ENCODE measurements around the gene PHF13. TPM values are rescaled to one million over a fixed set of nuclear protein-coding genes. Genes with fewer than 3 reads are reported as not detected.

PHF13 gene
- polyA plus RNA-seq (2014; cell fraction: cytosol; rRNA removed) = 15.1 and 16.2 TPM in 2 replicates
- polyA plus RNA-seq (2014; cell fraction: nucleus; rRNA removed) = 9.7 and 12.2 TPM in 2 replicates

DNA sequence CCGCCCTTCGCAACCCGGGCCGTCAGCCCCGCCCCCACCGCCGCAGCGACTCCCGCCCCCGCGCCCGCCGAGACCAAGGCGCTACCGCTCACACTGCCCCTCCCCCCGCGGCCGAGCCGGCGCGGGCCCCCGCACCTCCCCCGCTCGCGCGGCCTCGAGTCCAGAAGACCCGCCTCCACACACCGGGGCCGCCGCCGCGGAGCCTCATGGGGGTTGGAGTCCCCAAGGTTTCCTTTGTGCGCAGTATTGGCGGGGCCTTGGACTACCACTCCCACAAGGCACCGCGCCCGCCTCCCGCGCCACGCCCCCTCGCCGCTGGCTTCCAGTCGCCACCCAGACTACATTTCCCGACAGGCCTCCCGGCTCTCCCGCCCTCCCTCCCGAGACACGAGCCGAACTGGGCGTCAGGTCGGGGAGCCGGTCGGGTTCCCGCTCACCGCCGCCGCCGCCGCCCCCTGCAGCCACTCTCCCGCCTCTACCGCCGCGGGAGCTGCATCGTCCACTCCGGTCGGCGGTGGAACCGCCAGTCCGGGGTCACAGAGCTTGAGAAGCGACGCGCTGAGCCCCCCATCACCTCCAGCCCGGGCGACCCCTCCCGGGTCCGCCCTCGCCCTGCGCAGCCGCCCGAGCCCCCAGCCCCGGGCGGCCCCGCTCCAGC, at the start of gene PHF13:
Gene PHF13 (plus strand): TSS at position 371 of the 658 bp plus-strand sequence. CDS start 336 bp downstream, outside the sequence.
- peak; percentile 97 for DNase-seq (ENCODE audit: low spot score)

DNA sequence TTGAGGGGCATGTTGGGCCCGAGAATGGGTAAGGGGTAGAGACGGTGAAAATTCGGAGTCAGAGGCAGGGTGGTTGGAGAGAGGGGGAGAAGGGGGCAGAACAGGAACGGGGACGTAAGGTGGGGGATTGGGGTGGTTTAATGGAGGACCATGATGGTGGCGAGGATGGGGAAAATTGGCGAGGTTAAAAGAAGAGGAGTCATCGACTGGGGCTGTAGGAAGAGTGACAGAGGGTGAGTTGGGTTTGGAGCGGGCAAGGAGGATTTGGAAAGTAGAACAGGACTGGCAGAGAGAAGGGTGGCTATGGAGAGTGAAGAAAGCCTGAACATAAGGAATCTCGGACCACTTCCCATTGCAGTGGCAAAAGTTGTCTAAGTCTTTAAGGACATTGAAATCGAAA, 44.5 kb upstream of the PHF13 start:
- no peak for DNase-seq (ENCODE audit: low spot score)

DNA sequence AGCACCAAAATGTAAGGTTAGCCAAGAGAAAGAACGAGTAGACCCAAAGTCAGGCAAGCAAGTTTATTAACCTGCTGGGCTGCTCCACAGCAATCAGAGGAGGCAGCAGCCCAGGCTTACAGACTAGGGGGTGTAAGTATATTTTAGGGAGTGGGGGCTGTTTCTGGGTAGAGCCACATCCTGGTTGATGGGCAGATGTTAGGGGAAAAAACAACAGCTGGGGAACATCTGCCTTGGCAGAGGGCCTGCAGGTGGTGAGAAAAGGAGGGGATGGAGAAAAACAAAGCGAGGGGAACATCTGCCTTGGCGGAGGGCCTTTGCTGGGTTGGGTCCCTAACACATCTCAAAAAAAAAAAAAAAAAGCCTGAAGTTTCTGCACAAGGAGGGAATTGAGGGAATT, 43.4 kb upstream of the PHF13 start:
- DNase-seq (ENCODE audit: low spot score) = no peak

DNA sequence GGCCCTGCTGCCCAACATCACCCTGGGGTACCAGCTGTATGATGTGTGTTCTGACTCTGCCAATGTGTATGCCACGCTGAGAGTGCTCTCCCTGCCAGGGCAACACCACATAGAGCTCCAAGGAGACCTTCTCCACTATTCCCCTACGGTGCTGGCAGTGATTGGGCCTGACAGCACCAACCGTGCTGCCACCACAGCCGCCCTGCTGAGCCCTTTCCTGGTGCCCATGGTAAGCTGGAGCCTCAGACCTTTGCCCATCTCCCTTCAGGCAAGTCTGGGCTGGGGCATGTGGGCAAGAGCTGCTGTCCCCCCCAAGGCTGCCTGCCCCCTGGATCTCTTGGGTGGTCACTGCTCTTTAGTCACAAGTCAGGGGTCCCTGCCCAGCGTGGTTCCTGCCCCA, 42.5 kb upstream of the PHF13 start:
- no peak for DNase-seq (ENCODE audit: low spot score)

DNA sequence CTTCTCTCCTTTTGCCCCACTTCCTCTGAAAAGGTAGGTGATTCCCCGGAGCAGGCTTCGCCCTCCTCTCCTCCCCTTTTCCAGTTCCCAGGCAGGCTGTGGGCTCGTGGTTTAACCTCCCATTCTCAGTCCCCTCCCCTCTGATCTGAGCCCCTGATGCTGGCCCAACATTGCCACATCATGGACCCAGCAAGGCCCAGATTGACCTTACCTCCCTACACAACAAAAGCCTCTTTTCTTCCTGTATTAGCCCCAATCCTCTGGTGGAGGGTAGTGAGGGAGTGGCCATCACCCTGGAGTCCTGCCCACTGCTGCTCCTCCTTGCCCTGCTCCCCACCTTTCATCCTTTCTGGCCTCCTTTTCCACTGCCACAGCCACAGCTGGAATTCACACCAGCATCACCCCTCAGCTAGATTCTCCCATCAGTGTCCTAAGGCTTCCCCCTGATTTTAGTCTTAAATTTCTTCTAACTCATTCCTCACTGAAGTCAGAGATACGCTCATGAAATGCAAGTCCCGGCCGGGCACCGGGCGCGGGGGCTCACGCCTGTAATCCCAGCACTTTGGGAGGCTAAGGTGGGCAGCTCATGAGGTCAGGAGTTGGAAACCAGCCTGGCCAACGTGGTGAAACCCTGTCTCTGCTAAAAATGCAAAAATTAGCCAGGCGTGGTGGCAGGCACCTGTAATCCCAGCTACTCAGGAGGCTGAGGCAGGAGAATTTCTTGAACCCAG, 40.7 kb upstream of the PHF13 start:
- DNase-seq (ENCODE audit: low spot score) = no peak

DNA sequence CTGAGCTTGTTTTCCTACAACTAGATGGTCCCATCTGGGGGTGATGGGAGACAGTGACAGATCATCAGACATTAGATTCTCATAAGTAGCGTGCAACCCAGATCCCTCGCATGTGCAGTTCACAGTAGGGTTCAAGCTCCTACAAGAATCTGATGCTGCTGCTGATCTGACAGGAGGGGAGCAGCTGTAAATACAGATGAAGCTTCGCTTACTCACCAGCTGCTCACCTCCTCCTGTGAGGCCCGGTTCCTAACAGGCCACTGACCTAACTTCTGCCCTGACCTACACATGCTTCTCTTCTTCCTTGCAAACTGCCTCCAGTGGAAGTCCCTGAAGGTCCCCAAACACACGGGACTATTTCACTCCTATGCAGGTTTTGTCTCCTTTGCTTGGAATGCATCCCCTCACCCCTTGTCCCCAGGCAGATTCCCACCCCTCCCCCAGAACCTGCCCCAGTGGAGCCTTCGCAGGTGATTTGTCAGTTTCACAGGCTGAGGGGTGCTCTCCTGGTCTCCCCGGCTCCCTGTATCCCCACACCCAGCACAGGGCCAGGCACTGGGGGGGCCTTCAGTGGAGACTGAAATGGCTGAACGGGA, 39.4 kb upstream of the PHF13 start:
- DNase-seq (ENCODE audit: low spot score) = no peak

DNA sequence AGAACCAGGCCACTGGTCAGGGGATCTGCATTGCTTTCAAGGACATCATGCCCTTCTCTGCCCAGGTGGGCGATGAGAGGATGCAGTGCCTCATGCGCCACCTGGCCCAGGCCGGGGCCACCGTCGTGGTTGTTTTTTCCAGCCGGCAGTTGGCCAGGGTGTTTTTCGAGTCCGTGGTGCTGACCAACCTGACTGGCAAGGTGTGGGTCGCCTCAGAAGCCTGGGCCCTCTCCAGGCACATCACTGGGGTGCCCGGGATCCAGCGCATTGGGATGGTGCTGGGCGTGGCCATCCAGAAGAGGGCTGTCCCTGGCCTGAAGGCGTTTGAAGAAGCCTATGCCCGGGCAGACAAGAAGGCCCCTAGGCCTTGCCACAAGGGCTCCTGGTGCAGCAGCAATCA, 38.7 kb upstream of the PHF13 start:
- no peak for DNase-seq (ENCODE audit: low spot score)

DNA sequence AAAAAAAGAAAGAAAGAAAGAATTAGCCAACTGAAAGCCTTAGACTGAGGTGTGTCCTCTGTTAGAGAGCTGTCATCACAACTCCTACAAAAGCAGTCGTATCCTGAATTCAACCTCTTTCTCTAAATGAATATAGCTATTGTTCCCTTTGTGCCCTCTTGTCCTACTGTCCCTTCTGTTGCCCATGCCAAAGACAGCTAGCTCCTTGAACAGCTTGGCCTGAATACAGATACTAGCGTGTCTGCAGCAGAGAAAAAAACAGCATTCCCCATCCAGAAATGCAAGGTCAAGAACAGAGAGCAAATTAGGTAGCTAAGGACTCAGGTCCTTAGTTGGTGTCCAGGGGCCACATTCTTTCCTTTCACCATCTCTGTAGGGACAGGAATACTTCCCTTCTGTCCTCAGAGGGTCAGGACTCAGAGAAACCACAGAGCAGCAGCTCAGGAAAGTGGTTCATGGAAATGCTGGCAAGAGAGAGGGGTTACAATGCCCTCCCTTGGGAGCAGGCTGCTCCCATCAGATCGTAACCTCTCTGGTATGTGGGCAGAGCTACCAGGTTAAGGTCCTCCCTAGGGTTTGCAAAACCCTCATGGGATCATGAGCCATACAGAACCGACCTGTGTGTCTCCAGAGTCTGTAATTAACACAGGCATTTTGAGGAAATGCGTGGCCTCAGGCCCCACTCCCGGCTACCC, 35.6 kb upstream of the PHF13 start:
- DNase-seq (ENCODE audit: low spot score) = no peak

DNA sequence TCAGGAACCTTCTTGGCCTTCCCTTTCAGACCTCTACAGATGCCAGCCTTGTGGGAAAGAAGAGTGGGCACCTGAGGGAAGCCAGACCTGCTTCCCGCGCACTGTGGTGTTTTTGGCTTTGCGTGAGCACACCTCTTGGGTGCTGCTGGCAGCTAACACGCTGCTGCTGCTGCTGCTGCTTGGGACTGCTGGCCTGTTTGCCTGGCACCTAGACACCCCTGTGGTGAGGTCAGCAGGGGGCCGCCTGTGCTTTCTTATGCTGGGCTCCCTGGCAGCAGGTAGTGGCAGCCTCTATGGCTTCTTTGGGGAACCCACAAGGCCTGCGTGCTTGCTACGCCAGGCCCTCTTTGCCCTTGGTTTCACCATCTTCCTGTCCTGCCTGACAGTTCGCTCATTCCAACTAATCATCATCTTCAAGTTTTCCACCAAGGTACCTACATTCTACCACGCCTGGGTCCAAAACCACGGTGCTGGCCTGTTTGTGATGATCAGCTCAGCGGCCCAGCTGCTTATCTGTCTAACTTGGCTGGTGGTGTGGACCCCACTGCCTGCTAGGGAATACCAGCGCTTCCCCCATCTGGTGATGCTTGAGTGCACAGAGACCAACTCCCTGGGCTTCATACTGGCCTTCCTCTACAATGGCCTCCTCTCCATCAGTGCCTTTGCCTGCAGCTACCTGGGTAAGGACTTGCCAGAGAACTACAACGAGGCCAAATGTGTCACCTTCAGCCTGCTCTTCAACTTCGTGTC, 34.7 kb upstream of the PHF13 start:
- DNase-seq (ENCODE audit: low spot score) = no peak

DNA sequence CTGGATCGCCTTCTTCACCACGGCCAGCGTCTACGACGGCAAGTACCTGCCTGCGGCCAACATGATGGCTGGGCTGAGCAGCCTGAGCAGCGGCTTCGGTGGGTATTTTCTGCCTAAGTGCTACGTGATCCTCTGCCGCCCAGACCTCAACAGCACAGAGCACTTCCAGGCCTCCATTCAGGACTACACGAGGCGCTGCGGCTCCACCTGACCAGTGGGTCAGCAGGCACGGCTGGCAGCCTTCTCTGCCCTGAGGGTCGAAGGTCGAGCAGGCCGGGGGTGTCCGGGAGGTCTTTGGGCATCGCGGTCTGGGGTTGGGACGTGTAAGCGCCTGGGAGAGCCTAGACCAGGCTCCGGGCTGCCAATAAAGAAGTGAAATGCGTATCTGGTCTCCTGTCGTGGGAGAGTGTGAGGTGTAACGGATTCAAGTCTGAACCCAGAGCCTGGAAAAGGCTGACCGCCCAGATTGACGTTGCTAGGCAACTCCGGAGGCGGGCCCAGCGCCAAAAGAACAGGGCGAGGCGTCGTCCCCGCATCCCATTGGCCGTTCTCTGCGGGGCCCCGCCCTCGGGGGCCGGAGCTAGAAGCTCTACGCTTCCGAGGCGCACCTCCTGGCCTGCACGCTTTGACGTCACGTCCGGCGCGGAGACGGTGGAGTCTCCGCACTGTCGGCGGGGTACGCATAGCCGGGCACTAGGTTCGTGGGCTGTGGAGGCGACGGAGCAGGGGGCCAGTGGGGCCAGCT, 34.0 kb upstream of the PHF13 start, which contains the start of gene ZBTB48:
Gene ZBTB48 (plus strand): TSS at position 621 of the 745 bp plus-strand sequence. CDS start 616 bp downstream, outside the sequence.
- DNase-seq (ENCODE audit: low spot score) = peak; percentile 92

DNA sequence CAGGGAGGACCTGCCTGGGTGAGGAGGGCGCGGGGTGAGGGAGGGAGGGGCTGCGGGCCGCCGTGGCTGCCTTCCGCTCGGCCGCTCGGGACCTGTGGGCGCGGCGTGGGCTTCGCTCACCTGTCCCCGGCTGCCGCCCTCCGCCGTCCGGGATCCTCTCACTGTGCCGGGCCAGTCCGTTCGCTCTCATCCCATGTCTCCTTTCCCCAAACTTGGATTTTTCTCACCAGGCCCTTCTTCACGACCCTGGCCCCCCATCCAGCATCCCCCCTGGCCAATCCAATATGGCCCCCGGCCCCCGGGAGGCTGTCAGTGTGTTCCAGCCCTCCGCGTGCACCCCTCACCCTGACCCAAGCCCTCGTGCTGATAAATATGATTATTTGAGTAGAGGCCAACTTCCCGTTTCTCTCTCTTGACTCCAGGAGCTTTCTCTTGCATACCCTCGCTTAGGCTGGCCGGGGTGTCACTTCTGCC, 33.4 kb upstream of the PHF13 start:
- no peak for DNase-seq (ENCODE audit: low spot score)

DNA sequence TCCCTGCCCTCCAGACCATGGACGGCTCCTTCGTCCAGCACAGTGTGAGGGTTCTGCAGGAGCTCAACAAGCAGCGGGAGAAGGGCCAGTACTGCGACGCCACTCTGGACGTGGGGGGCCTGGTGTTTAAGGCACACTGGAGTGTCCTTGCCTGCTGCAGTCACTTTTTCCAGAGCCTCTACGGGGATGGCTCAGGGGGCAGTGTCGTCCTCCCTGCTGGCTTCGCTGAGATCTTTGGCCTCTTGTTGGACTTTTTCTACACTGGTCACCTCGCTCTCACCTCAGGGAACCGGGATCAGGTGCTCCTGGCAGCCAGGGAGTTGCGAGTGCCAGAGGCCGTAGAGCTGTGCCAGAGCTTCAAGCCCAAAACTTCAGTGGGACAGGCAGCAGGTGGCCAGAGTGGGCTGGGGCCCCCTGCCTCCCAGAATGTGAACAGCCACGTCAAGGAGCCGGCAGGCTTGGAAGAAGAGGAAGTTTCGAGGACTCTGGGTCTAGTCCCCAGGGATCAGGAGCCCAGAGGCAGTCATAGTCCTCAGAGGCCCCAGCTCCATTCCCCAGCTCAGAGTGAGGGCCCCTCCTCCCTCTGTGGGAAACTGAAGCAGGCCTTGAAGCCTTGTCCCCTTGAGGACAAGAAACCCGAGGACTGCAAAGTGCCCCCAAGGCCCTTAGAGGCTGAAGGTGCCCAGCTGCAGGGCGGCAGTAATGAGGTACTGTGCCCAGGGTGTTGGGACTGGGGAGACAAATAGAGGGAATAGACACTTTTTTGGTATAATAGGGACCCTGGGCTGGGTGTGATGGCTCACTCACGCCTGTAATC, 32.7 kb upstream of the PHF13 start:
- no peak for DNase-seq (ENCODE audit: low spot score)

DNA sequence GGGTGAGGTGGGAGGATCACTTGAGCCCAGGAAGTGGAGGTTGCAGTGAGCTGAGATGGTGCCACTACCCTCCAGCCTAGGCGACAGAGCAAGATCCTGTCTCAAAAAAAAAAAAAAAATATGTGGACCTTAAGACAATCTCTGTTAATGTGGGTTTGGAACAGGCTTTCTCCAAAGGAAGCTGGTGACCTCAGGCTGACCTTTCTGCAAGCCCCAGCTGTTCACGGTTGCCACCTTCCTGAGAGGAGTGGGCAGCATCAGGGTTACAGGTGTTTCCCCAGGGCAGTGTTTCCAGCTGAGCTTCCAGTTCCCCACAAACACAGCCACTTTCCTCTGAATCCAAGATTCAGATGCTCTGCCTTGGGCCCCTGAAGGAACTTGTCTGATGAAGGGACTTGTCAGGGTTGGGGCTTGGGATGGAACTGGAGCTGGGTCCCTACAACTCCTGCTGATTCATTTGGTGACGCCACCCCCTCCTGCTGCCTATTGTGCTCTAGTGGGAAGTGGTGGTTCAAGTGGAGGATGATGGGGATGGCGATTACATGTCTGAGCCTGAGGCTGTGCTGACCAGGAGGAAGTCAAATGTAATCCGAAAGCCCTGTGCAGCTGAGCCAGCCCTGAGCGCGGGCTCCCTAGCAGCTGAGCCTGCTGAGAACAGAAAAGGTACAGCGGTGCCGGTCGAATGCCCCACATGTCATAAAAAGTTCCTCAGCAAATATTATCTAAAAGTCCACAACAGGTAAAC, 31.8 kb upstream of the PHF13 start:
- no peak for DNase-seq (ENCODE audit: low spot score)

DNA sequence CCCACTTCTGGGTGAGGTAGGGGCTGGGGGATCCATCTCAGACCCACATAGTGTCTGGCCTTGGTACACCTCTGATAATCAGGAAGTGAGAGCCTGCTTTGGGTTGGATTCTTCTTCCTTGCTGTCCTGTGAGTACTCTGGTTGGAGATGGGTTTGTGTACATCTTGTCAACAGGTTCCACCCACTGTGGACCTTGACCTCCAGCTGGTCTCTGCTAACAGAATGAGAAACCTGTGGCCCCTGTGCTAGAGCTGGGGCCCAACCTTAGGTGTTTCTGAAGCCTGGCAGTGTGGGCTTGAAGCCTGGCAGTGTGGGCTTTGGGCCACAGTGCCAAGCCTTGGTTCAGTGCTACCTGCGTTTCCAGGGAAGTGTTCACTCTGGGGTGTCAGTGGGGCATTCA, 31.2 kb upstream of the PHF13 start:
- no peak for DNase-seq (ENCODE audit: low spot score)

DNA sequence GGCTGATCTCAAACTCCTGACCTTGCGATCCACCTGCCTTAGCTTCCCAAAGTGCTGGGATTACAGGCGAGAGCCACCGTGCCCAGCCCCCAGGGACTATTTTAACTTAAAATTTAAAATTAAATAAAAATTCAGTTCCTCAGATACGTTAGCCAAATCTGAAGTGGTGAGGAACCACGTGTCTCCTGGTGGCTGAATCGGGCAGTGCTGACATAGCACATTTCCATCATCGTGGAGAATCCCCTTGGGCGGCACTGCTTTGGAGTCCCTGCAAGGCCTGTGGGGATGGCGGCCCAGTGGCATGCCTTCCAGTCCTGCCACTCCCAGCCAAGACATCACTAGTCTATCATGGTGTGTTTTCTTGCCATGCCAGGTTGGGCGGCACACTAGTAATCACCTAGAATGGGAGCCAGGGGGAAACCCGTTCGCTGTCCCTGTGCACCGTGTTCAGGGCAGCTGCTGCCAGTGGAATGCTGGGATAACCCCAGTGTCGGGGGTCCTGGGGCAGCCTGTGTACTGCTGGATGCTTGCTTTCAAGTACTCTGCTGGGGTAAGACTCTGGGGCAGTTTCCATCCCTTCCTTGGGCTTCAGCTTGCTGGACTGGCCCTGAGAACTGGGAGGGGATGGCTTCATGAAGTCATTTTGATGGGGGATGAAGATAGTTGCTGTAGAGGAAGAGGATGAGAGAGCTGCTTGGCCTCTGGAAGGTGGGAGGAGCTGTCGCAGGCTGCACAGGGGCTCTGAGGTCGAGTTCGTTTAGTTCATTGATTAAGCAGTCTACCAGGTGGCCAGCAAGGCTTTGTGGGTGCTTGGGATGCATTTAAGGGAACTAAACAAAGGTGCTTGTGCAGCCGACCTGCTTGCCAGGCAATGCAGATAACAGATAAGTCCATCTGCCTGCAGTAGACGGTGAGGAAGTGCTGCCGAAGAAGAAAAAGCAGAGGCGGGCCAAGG, 29.1 kb upstream of the PHF13 start:
- DNase-seq (ENCODE audit: low spot score) = no peak

DNA sequence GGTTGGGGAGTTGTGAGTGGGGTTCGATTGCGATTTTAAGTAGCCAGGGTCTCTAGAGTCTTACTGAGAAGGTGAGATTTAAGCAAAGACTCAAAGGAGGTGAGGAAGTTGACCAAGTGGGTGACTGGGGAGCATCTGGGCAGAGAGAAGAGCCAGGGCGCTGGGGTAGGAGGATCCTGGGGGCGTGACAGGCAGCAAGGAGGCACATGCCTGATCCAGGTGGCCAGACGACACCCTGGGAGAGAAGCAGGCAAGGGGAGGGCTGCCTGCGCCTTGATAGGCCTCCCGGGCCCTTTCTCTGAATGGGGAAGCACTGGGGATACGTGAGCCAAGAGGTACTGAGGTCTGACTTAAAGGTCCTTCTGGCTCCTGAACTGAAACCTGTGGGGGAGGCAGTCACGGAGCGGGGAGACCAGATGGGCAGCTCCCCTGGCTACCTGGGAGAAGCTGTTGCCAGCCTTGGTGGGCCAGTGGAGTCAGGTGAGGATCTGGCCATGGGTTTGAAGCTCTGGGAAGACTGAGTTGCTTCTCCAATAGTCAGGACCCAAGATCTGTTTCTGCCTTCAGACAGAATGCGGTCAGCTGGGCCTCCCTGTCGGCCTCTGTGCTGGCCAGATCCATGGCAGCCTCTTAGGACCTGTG, 28.3 kb upstream of the PHF13 start:
- no peak for DNase-seq (ENCODE audit: low spot score)

DNA sequence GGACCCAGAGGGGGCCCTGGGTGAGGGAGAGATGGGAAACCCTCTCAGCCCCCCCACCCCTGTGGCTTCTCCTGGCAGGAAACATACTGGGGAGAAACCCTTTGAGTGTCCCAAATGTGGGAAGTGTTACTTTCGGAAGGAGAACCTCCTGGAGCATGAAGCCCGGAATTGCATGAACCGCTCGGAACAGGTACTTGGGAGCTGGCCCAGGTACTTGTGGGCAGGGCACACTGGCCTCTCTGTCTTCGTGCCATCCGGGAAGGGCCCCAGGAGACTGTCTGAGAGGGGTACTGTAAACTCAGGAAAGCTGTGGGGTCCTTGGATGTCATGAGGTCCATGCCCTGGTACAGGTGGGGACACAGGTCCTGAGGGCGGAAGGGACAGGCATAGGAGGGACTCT, 27.7 kb upstream of the PHF13 start:
- DNase-seq (ENCODE audit: low spot score) = no peak

Measured in SK-N-DZ (cell line).